Suppressor macrophage treated with lipopolysaccharide for 4 hours (primary cell): ENCODE results near the gene EDIL3.

Experiments
- DNase-seq: peaks from one replicate; pipeline ENCODE4 v3.0.0-alpha.2; 2020

Gene EDIL3

GRCh38 chr5:84149094-84149493 lies 235.6 kb downstream of the EDIL3 start:
- no peak for DNase-seq

- DNase-seq: no peak
These were observed 236.0 kb downstream of the EDIL3 start for GRCh38 chr5:84148651-84149050.

GRCh38 chr5:84137541-84137940 lies 247.1 kb downstream of the EDIL3 start:
- DNase-seq: no peak

- DNase-seq: no peak
These were observed 253.3 kb downstream of the EDIL3 start for GRCh38 chr5:84131372-84131771.

GRCh38 chr5:84130006-84130580 lies 254.6 kb downstream of the EDIL3 start:
- DNase-seq: no peak

- DNase-seq: no peak
These were observed 259.5 kb downstream of the EDIL3 start for GRCh38 chr5:84125216-84125615.

GRCh38 chr5:84119252-84119651 lies 265.4 kb downstream of the EDIL3 start:
- DNase-seq: no peak

- DNase-seq: no peak
These were observed 266.1 kb downstream of the EDIL3 start for GRCh38 chr5:84118551-84118950.

GRCh38 chr5:84115727-84116126 lies 269.0 kb downstream of the EDIL3 start:
- DNase-seq: no peak

GRCh38 chr5:84113246-84114105 lies 271.2 kb downstream of the EDIL3 start:
- no peak for DNase-seq

- DNase-seq: no peak
These were observed 291.9 kb downstream of the EDIL3 start for GRCh38 chr5:84092738-84093137.

GRCh38 chr5:84091127-84091799 lies 293.4 kb downstream of the EDIL3 start:
- no peak for DNase-seq

- peak; percentile 17 for DNase-seq
These were observed 295.7 kb downstream of the EDIL3 start for GRCh38 chr5:84088996-84089395.

GRCh38 chr5:84086511-84086910 lies 298.2 kb downstream of the EDIL3 start:
- DNase-seq: no peak

GRCh38 chr5:84085387-84086041 lies 299.2 kb downstream of the EDIL3 start:
- no peak for DNase-seq

- no peak for DNase-seq
These were observed 303.8 kb downstream of the EDIL3 start for GRCh38 chr5:84080908-84081307.

- no peak for DNase-seq
These were observed 312.3 kb downstream of the EDIL3 start for GRCh38 chr5:84072339-84072738.

GRCh38 chr5:84069608-84070179 lies 315.0 kb downstream of the EDIL3 start:
- DNase-seq: no peak

GRCh38 chr5:84063041-84063440 lies 321.6 kb downstream of the EDIL3 start:
- DNase-seq: no peak

- DNase-seq: no peak
These were observed 325.0 kb downstream of the EDIL3 start for GRCh38 chr5:84059672-84060071.

- DNase-seq: no peak
These were observed 326.1 kb downstream of the EDIL3 start for GRCh38 chr5:84058561-84058960.

- DNase-seq: no peak
These were observed 327.5 kb downstream of the EDIL3 start for GRCh38 chr5:84057211-84057610.

GRCh38 chr5:84045964-84046363 lies 338.7 kb downstream of the EDIL3 start:
- no peak for DNase-seq
